Caco-2 (cell line): ENCODE results near the gene TBCC. TPM values are rescaled to one million over a fixed set of nuclear protein-coding genes. Genes with fewer than 3 reads are reported as not detected.

Experiments used
- BruUV-seq: library from RNA; stranded (reverse); fragments of 400-500 nt; replicated peaks from 2 replicates; lab custom pipeline; 2021; lab: Mats Ljungman, UMichigan
- CTCF ChIA-PET: fragments of 300-600 bp; sonication (Branson Sonifier 250); formaldehyde crosslinking; loops from one replicate; lab custom pipeline; 2022; ENCODE audit warnings: antibody characterized with exemption; lab: Charles Lee
- POLR2A ChIA-PET: fragments of 300-600 bp; sonication (Branson Sonifier 250); formaldehyde crosslinking; loops from one replicate; lab custom pipeline; 2022; ENCODE audit warnings: antibody characterized with exemption; lab: Charles Lee
- DNase-seq, 2 experiments: peaks; one replicate each; pipeline versions ENCODE4 v3.0.0 to v3.0.0-alpha.2; 2020 to 2022
- H3K27me3 ChIP-seq: replicated peaks from 2 replicates; pipeline ENCODE4 v1.6.0; 2011; ENCODE audit warnings: low read length; ENCODE audit not compliant: control insufficient read depth, insufficient read depth
- H3K36me3 ChIP-seq: 2 replicates; pipeline ENCODE4 v1.5.1; 2011; ENCODE audit warnings: low read length; ENCODE audit not compliant: control insufficient read depth, insufficient read depth
- H3K4me1 ChIP-seq: fragments of 250-450 bp; sonication (Bioruptor Pico); 2 replicates; pipeline ENCODE4 v1.5.1; 2020; ENCODE audit warnings: mild to moderate bottlenecking
- H3K4me3 ChIP-seq: 2 replicates; pipeline ENCODE4 v1.5.1; 2011; ENCODE audit warnings: low read depth, mild to moderate bottlenecking, control low read depth, low read length
- H3K9me3 ChIP-seq: fragments of 250-450 bp; sonication (Bioruptor Pico); 2 replicates; pipeline ENCODE4 v1.5.1; 2020; ENCODE audit warnings: mild to moderate bottlenecking, moderate library complexity
- H3K27ac Mint-ChIP-seq: one replicate; pipeline ENCODE4 v1.8.0; 2022; ENCODE audit warnings: mixed read lengths; ENCODE audit not compliant: unreplicated experiment
- H3K27me3 Mint-ChIP-seq: one replicate; pipeline ENCODE4 v1.8.0; 2022; ENCODE audit warnings: mixed read lengths; ENCODE audit not compliant: insufficient read depth, unreplicated experiment
- H3K36me3 Mint-ChIP-seq: one replicate; pipeline ENCODE4 v1.8.0; 2022; ENCODE audit warnings: mild to moderate bottlenecking, mixed read lengths; ENCODE audit not compliant: insufficient read depth, unreplicated experiment
- H3K4me1 Mint-ChIP-seq: one replicate; pipeline ENCODE4 v1.8.0; 2022; ENCODE audit warnings: low read depth, mixed read lengths; ENCODE audit not compliant: unreplicated experiment
- H3K4me3 Mint-ChIP-seq: one replicate; pipeline ENCODE4 v1.8.0; 2022; ENCODE audit warnings: mild to moderate bottlenecking, moderate library complexity, mixed read lengths; ENCODE audit not compliant: unreplicated experiment
- H3K9me3 Mint-ChIP-seq: one replicate; pipeline ENCODE4 v1.8.0; 2022; ENCODE audit warnings: mixed read lengths; ENCODE audit not compliant: unreplicated experiment
- CTCF ChIP-seq, 2 experiments: fragments of 200-600 bp in 1 of 2; IDR thresholded peaks; 1 replicate in 1 of 2; 2 replicates in 1 of 2; pipeline versions ENCODE4 v1.5.1 to v1.8.0; 2011 to 2022; ENCODE audit warnings: antibody characterized with exemption in 1 of 2, control low read depth in 1 of 2, inconsistent platforms in 1 of 2, low read depth in 1 of 2, low read length in 1 of 2, mild to moderate bottlenecking in 1 of 2, moderate library complexity in 1 of 2; ENCODE audit not compliant: insufficient read depth in 1 of 2, severe bottlenecking in 1 of 2, unreplicated experiment in 1 of 2
- intact Hi-C: fragments of 100-400 bp; cut with micrococcal nuclease; formaldehyde crosslinking; loops from one replicate; pipeline ENCODE4 v1.10.0; 2022; ENCODE audit not compliant: unreplicated experiment
- total RNA-seq: library from RNA; stranded (reverse); gene quantifications from 2 replicates; pipeline ENCODE4 v1.2.3, GENCODE V29; 2022

TBCC gene
- total RNA-seq, 1 experiment from 2014 or later: 20.4 TPM

- CTCF ChIA-PET: no interaction called here
- no peak for TF ChIP-seq CTCF (IDR thresholded peaks at IDR 0.05; ENCODE audit: insufficient read depth in 1 of 2, low read depth in 1 of 2, low read length in 1 of 2, severe bottlenecking in 1 of 2, unreplicated experiment in 1 of 2)
- H3K4me1 ChIP-seq: no peaks in the 10 kb centered on the region
- intact Hi-C loops: no loop called here
- no peak for DNase-seq
- POLR2A ChIA-PET: no interaction called here
- Mint-ChIP-seq H3K27ac (no peak overlapping the region), H3K4me3 (no peak overlapping the region), H3K4me1 (no peaks in the 10 kb centered on the region), H3K27me3 (no peaks in the 10 kb centered on the region), H3K36me3 (peaks cover 15% of the 10 kb centered on the region), H3K9me3 (no peaks in the 10 kb centered on the region)
- no peaks in the 10 kb centered on the region for H3K36me3 ChIP-seq
- BruUV-seq: no TSS peak
- H3K4me3 ChIP-seq: no peak overlapping the region
- no peaks in the 10 kb centered on the region for H3K27me3 ChIP-seq
- H3K9me3 ChIP-seq: no peaks in the 10 kb centered on the region
Measured at GRCh38 chr6:42702200-42702599, 43.7 kb downstream of the TBCC start.

- TF ChIP-seq CTCF (IDR thresholded peaks at IDR 0.05; ENCODE audit: insufficient read depth in 1 of 2, low read depth in 1 of 2, low read length in 1 of 2, severe bottlenecking in 1 of 2, unreplicated experiment in 1 of 2): no peak
- no peak overlapping the region for H3K4me3 Mint-ChIP-seq
Measured at GRCh38 chr6:42698217-42698616, 47.7 kb downstream of the TBCC start.

GRCh38 chr6:42697268-42697655 is 48.6 kb downstream of the TBCC start:
- Mint-ChIP-seq H3K4me1 (no peaks in the 10 kb centered on the region), H3K4me3 (no peak overlapping the region), H3K36me3 (peaks cover 38% of the 10 kb centered on the region), H3K27me3 (no peaks in the 10 kb centered on the region), H3K27ac (no peak overlapping the region), H3K9me3 (no peaks in the 10 kb centered on the region)
- POLR2A ChIA-PET: no interaction called here
- BruUV-seq: no TSS peak
- CTCF ChIA-PET: no interaction called here
- H3K4me1 ChIP-seq: no peaks in the 10 kb centered on the region
- intact Hi-C loops: no loop called here
- no peak for DNase-seq
- no peak for TF ChIP-seq CTCF (IDR thresholded peaks at IDR 0.05; ENCODE audit: insufficient read depth in 1 of 2, low read depth in 1 of 2, low read length in 1 of 2, severe bottlenecking in 1 of 2, unreplicated experiment in 1 of 2)
- H3K9me3 ChIP-seq: no peaks in the 10 kb centered on the region
- no peaks in the 10 kb centered on the region for H3K36me3 ChIP-seq
- no peak overlapping the region for H3K4me3 ChIP-seq
- no peaks in the 10 kb centered on the region for H3K27me3 ChIP-seq

More at GRCh38 chr6:42698217-42698616, 47.7 kb downstream of the TBCC start:
- ChIA-PET CTCF (no interaction called here), POLR2A (no interaction called here)
- H3K36me3 Mint-ChIP-seq: peaks cover 32% of the 10 kb centered on the region
- no peak for DNase-seq
- Histone ChIP-seq H3K4me3 (no peak overlapping the region), H3K4me1 (no peaks in the 10 kb centered on the region), H3K36me3 (no peaks in the 10 kb centered on the region), H3K27me3 (no peaks in the 10 kb centered on the region), H3K9me3 (no peaks in the 10 kb centered on the region)
- intact Hi-C loops: no loop called here
- H3K27ac Mint-ChIP-seq: no peak overlapping the region
- no peaks in the 10 kb centered on the region for H3K9me3 Mint-ChIP-seq
- no TSS peak for BruUV-seq
- H3K27me3 Mint-ChIP-seq: no peaks in the 10 kb centered on the region
- H3K4me1 Mint-ChIP-seq: no peaks in the 10 kb centered on the region
